OCI-LY3 (cell line): Measurements from ENCODE around the gene RASGRP3.
A peak's percentile ranks its signal among the peaks of the same experiment; 100 is the strongest.

Experiments used
- H2AFZ ChIP-seq: fragments of 200-600, 300-600 bp; shearing (Covaris generic); 2 replicates; pipeline ENCODE4 v1.6.0; 2014; ENCODE audit warnings: antibody characterized with exemption, low read depth, low read length
- H3K27ac ChIP-seq: fragments of 200-600, 300-600 bp; sonication (generic); 2 replicates; pipeline ENCODE4 v1.5.1; 2014; ENCODE audit warnings: mild to moderate bottlenecking, low read length, moderate library complexity, mixed read lengths
- H3K27me3 ChIP-seq: fragments of 200-600, 300-600 bp; sonication (generic); 2 replicates; pipeline ENCODE4 v1.6.1; 2014; ENCODE audit warnings: low read depth, low read length, mixed read lengths
- H3K36me3 ChIP-seq: fragments of 200-600, 300-600 bp; sonication (generic); replicated peaks from 2 replicates; pipeline ENCODE3; 2014; ENCODE audit warnings: low read depth, low read length, mixed read lengths
- H3K4me1 ChIP-seq: fragments of 300-600, 200-600 bp; sonication (generic); 2 replicates; pipeline ENCODE4 v1.6.1; 2014; ENCODE audit warnings: low read length, mixed read lengths
- H3K4me2 ChIP-seq: fragments of 200-600, 300-600 bp; sonication (generic); 2 replicates; pipeline ENCODE4 v1.6.1; 2014; ENCODE audit warnings: low read length, mixed read lengths
- H3K4me3 ChIP-seq: fragments of 300-600, 200-600 bp; sonication (generic); 2 replicates; pipeline ENCODE4 v1.5.1; 2014; ENCODE audit warnings: antibody characterized with exemption, mild to moderate bottlenecking, low read length, moderate library complexity
- H3K79me2 ChIP-seq: fragments of 300-600, 200-600 bp; shearing (Covaris generic); 2 replicates; pipeline ENCODE4 v1.6.1; 2014; ENCODE audit warnings: mild to moderate bottlenecking, low read length, mixed read lengths
- H3K9ac ChIP-seq: fragments of 300-600, 200-600 bp; shearing (Covaris generic); 2 replicates; pipeline ENCODE4 v1.6.0; 2014; ENCODE audit warnings: mild to moderate bottlenecking, low read length, moderate library complexity
- H3K9me3 ChIP-seq: fragments of 200-600, 300-600 bp; shearing (Covaris generic); 2 replicates; pipeline ENCODE4 v1.6.1; 2014; ENCODE audit warnings: low read length, mixed read lengths; ENCODE audit not compliant: insufficient read depth
- H4K20me1 ChIP-seq: fragments of 200-600, 300-600 bp; sonication (generic); 2 replicates; pipeline ENCODE4 v1.6.1; 2016; ENCODE audit warnings: low read length, mixed read lengths; ENCODE audit not compliant: insufficient read depth
- CTCF ChIP-seq: fragments of 200-600, 300-600 bp; sonication (generic); IDR thresholded peaks from 2 replicates; pipeline ENCODE4 v1.5.1; 2014; ENCODE audit warnings: antibody characterized with exemption, low read length, low read depth
- EZH2phosphoT487 ChIP-seq: fragments of 200-600 bp; shearing (Covaris generic); IDR thresholded peaks from 2 replicates; pipeline ENCODE4 v1.6.1; 2018; ENCODE audit warnings: antibody characterized with exemption, mixed run types, low read depth

RASGRP3 gene

DNA sequence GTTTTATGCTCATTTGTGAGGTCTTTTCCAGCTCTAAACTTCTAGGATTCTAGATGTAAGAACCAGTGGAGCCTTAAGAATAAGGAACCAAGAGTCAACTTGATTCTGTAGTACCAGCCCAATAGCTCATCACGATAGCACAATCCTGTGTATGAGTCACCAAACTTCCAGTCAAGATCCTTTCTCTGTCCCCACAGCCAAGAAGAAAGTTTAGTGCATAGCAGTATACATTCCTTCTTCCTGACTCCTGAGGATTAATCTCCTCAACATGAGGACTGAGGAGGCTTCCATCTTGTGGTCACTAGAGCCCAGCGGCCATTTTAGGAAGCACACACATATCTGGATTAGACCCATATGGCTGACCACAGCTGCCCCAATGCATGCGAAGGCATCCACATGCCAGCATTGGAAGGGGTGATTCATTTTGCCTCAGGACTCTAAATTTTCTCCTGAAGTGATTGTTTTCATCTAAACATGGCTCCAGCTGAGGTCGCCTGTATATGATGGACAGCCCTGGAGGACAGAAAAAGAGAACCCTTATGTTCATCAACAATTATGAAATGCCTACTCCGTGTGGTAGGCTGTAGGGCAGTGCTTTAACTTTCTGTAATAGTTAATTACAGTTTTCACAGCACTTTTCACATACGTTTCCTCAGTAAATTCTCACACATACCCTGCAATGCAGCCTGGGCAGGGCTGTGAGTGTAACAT, 53.5 kb downstream of the RASGRP3 start:
- H3K79me2 ChIP-seq, result peaks cover 46% of the 10 kb centered on the region
- H3K9me3 ChIP-seq, result no peaks in the 10 kb centered on the region
- H2AFZ ChIP-seq, result no peak overlapping the region
- no peaks in the 10 kb centered on the region for H4K20me1 ChIP-seq
- H3K4me2 ChIP-seq, result peak overlapping the region; percentile 57
- no peaks in the 10 kb centered on the region for H3K27me3 ChIP-seq
- H3K27ac ChIP-seq, result peak overlapping the region; percentile 98
- H3K9ac ChIP-seq, result peak overlapping the region; percentile 76
- H3K4me3 ChIP-seq, result peak overlapping the region; percentile 3; the same call in 1 of the 2 replicates
- H3K4me1 ChIP-seq, result peaks cover 80% of the 10 kb centered on the region
- peaks cover 77% of the 10 kb centered on the region for H3K36me3 ChIP-seq
- TF ChIP-seq CTCF, result no peak
- no peak for TF ChIP-seq EZH2phosphoT487

DNA sequence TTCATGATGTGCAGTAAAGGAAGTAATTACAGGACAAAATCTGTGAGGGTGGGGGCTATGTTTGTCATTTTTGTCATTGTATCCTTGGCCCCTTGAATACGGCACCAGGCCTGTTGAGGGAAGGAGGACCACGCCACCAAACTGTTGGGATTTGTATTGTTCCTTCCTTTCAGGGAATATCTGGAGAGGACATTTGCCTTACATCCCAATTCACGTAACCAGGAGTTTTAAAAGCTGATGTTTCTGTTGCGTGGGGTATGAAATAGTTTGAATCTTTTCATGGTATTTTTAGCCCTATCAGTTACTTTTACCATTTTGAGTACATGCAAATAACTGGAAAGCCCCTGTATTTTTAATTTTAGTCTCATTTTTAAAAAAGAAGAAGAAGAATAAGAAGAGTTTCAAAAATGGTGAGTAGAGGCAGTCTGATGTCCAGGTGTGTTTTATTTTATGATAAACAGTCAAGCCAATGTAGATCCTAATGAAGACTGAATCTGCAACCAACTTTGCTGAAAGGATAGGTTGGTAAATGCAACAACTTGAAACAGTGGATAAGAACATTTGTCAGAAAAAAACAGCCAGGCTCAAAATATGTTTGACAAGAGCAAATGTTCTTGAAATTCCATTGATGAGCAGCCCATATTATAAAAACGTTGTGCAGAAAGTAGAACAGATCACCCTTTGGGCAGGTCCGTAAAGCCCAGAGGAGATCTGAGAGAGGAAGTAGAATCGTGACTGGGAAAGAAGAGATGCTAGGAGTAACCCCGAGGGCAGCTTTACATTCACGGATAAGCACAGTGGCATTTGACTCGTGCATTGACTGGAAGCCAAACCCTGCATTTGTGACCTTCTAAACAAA, 54.5 kb downstream of the RASGRP3 start:
- Histone ChIP-seq H2AFZ (no peak overlapping the region), H3K9me3 (no peaks in the 10 kb centered on the region), H3K4me2 (peak overlapping the region; percentile 57), H3K4me1 (peaks cover 79% of the 10 kb centered on the region), H3K4me3 (peak overlapping the region; percentile 27), H3K27ac (peak overlapping the region; percentile 98), H3K79me2 (peaks cover 46% of the 10 kb centered on the region), H3K36me3 (peaks cover 82% of the 10 kb centered on the region), H3K27me3 (no peaks in the 10 kb centered on the region), H4K20me1 (no peaks in the 10 kb centered on the region), H3K9ac (peak overlapping the region; percentile 76)
- no peak for TF ChIP-seq EZH2phosphoT487
- no peak for TF ChIP-seq CTCF

- Histone ChIP-seq H3K79me2 (peaks cover 46% of the 10 kb centered on the region), H3K36me3 (peaks cover 79% of the 10 kb centered on the region), H3K9me3 (no peaks in the 10 kb centered on the region), H3K4me3 (peak overlapping the region; percentile 27; the same call in 1 of the 2 replicates), H3K27ac (peak overlapping the region; percentile 98), H3K4me1 (peaks cover 72% of the 10 kb centered on the region), H3K9ac (peak overlapping the region; percentile 76), H3K27me3 (no peaks in the 10 kb centered on the region), H2AFZ (no peak overlapping the region), H4K20me1 (no peaks in the 10 kb centered on the region), H3K4me2 (peak overlapping the region; percentile 57)
- TF ChIP-seq CTCF (no peak), EZH2phosphoT487 (no peak)
These were observed 55.2 kb downstream of the RASGRP3 start for GRCh38 chr2:33531549-33532059.

- Histone ChIP-seq H2AFZ (no peak overlapping the region), H3K4me1 (peaks cover 66% of the 10 kb centered on the region), H4K20me1 (no peaks in the 10 kb centered on the region), H3K79me2 (peaks cover 46% of the 10 kb centered on the region), H3K27me3 (no peaks in the 10 kb centered on the region), H3K36me3 (peaks cover 76% of the 10 kb centered on the region), H3K9me3 (no peaks in the 10 kb centered on the region), H3K4me2 (peak overlapping the region; percentile 57), H3K27ac (peak overlapping the region; percentile 98), H3K9ac (peak overlapping the region; percentile 76), H3K4me3 (peak overlapping the region; percentile 27; the same call in 1 of the 2 replicates)
- no peak for TF ChIP-seq CTCF
- no peak for TF ChIP-seq EZH2phosphoT487
These were observed 55.7 kb downstream of the RASGRP3 start for GRCh38 chr2:33532146-33532545.
